Heart right ventricle (tissue), 16 donors: ENCODE measurements around the gene SETD2. TPM values are rescaled to one million over a fixed set of nuclear protein-coding genes. Genes with fewer than 3 reads are reported as not detected.
"Not testable (repeated sequence)": the region's sequence is repeated elsewhere in the genome, so short reads cannot be mapped to it uniquely, and the experiment has no call there.

Experiments
- ATAC-seq, 8 donors: fragments of 200-7000 bp; cut with Tn5 transposase; one replicate each; pipeline ENCODE4 v1.9.1; 2020; ENCODE audit warnings: mild to moderate bottlenecking in 8 of 8, moderate library complexity in 8 of 8, moderate number of reproducible peaks in 1 of 8
- DNase-seq, 2 donors: peaks; one replicate each; pipeline ENCODE4 v3.0.0-alpha.2; 2020
- H3K27ac ChIP-seq, 10 donors: fragments of 200-600 bp; sonication (generic) in 2 of 10; one replicate each; pipeline versions ENCODE4 v1.5.0 to v1.8.0; 2020 to 2022; ENCODE audit warnings: mild to moderate bottlenecking in 3 of 10
- H3K27me3 ChIP-seq, 7 donors: fragments of 200-600 bp; one replicate each; pipeline ENCODE4 v1.8.0; 2021 to 2022; ENCODE audit warnings: mild to moderate bottlenecking in 2 of 7
- H3K36me3 ChIP-seq, 9 donors: fragments of 200-600 bp; sonication (generic) in 1 of 9; one replicate each; pipeline versions ENCODE4 v1.5.0 to v1.8.0; 2020 to 2022; ENCODE audit warnings: mild to moderate bottlenecking in 2 of 9
- H3K4me1 ChIP-seq, 9 donors: fragments of 200-600 bp; sonication (generic) in 1 of 9; one replicate each; pipeline versions ENCODE4 v1.5.0 to v1.8.0; 2020 to 2022; ENCODE audit warnings: mild to moderate bottlenecking in 4 of 9
- H3K4me3 ChIP-seq, 10 donors: fragments of 200-600 bp; sonication (generic) in 2 of 10; one replicate each; pipeline versions ENCODE4 v1.5.0 to v1.8.0; 2020 to 2022; ENCODE audit warnings: mild to moderate bottlenecking in 7 of 10, moderate library complexity in 2 of 10
- H3K9me3 ChIP-seq, 11 donors: fragments of 200-600 bp in 10 of 11; sonication (generic) in 2 of 11; one replicate each; pipeline versions ENCODE4 v1.5.0 to v1.8.0; 2013 to 2022; ENCODE audit warnings: mild to moderate bottlenecking in 2 of 11, control low read depth in 1 of 11, moderate library complexity in 1 of 11
- WGBS, 2 donors: extraction: QIAGEN DNeasy Blood & Tissue Kit; methylation state at CpG; one replicate each; pipeline ENCODE4 v1.1.7; 2013; ENCODE audit warnings: inconsistent platforms in 1 of 2; 5-methylcytosine and 5-hydroxymethylcytosine counted together
- intact Hi-C, 10 donors: fragments of 100-400 bp; cut with DNase I; formaldehyde crosslinking; loops; one replicate each; pipeline versions ENCODE4 v1.11.1 to v1.14.2; 2022
- polyA plus RNA-seq, 2 donors: library from polyadenylated mRNA; stranded (reverse); fragments of 200-250 nt; gene quantifications; one replicate each; pipeline ENCODE4 v1.2.3, GENCODE V29; 2013
- total RNA-seq, 10 donors: library from RNA; stranded (reverse); fragmentation: NEBNext Ultra II Directional in 3 of 10; extraction: Animal tissue kit (Norgen Biotek cat#: 25700) in 3 of 10; gene quantifications; one replicate each; pipeline versions ENCODE4 v1.2.1 to v1.2.4, GENCODE V29; 2021 to 2023
- TF ChIP-seq, protein P1 (sequence below), 9 donors: fragments of 200-600 bp; sonication (generic) in 2 of 9; IDR thresholded peaks; one replicate each; pipeline versions ENCODE4 v1.5.0 to v1.8.0; 2021 to 2022; ENCODE audit warnings: antibody characterized with exemption in 9 of 9, mild to moderate bottlenecking in 5 of 9, moderate library complexity in 1 of 9
- donor health status: Arrhythmogenic right ventricular cardiomyopathy.
- donor health status: ischemic (EF 13 %, LVEDD 7.1; RV severe dilation, severe dysfunction).
- donor health status: healthy with polysubstance abuse.
- donor health status: DM: no; HTN: yes; CAD: no.
- donor health status: DM: no; HTN: no; CAD: no.
- donor health status: ischemic (EF 25% LVEDD 6.9; RV normal size, moderate dysfunction).
- donor health status: ischemic (EF 25% LVEDD 5.7; RV mildly dilated, moderate dysfunction).
- donor health status: healthy.
- donor health status: DM: yes; HTN: yes; CAD: no.
- donor health status: Ischemic cardiomyopathy.
- donor health status: ischemic (EF 35%, LVEDD 5.7; RV mildly dilated, moderate dysfunction).
- donor health status: nonischemic (EF 11% LVEDD 7.7; RV severe dilation, severe dysfunction).
- donor health status: DM: yes; HTN: yes; CAD: no.
- donor health status: PGD.
- donor health status: ischemic (EF 29% LVEDD 5.4; RV normal size, mild dysfunction).
- donor health status: nonischemic (EF 23%, LVEDD 6.1; RV moderate dilation, normal function).

Gene SETD2
- total and polyA plus RNA-seq, 12 donors = 8.6 to 34.4 (median 30.0) TPM

DNA sequence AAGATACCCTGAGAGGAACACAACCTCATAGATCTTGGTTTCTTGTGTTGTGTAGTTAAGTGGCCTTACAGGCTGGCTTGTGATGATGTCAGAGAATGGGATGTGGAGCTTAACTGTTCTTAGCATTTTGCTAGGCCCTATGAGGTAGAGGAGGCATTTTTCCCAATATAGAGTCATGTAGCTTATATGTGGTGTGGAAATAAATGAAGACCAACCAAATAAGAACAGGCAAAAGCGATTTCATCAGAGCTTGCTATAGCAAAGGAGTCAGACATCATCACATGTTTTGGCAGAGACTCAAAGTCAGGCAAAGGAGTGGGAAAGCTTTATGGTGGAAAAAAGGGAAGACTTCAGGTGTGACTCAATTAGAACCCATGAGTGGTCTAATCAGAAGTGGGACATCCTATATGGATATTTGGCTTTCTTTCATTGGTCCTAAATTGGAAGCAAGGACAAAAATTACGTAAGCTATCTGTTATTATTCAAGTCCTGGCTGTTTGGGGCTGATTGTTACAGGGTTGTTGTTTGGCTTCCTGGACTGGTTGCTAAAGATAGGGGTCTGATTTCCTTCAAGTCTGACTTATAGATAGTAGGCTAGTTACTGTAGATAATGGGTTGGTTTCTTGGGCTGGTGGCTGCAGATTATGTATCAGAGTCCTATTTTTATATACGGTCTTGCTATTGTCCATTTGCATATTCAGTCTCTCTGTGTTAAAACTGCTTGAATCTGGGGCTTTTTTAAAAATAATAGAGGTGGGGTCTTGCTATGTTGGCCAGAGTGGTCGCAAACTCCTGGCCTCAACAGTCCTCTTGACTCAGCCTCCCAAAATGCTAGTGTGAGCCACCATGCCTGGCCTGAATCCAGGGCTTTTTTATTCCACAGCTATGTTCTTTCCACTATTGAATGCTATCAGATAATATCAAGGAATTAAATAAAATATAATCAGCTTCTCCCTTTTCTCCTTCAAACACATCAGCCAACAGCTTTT, 30.3 kb upstream of the SETD2 start:
- H3K4me3 ChIP-seq = no peak overlapping the region
- no peaks in the 10 kb centered on the region for H3K36me3 ChIP-seq
- TF ChIP-seq, protein P1, sequence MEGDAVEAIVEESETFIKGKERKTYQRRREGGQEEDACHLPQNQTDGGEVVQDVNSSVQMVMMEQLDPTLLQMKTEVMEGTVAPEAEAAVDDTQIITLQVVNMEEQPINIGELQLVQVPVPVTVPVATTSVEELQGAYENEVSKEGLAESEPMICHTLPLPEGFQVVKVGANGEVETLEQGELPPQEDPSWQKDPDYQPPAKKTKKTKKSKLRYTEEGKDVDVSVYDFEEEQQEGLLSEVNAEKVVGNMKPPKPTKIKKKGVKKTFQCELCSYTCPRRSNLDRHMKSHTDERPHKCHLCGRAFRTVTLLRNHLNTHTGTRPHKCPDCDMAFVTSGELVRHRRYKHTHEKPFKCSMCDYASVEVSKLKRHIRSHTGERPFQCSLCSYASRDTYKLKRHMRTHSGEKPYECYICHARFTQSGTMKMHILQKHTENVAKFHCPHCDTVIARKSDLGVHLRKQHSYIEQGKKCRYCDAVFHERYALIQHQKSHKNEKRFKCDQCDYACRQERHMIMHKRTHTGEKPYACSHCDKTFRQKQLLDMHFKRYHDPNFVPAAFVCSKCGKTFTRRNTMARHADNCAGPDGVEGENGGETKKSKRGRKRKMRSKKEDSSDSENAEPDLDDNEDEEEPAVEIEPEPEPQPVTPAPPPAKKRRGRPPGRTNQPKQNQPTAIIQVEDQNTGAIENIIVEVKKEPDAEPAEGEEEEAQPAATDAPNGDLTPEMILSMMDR (IDR thresholded peaks at IDR 0.05) = no peak
- H3K27ac ChIP-seq = no peak overlapping the region
- ATAC-seq (no peak), DNase-seq (no peak)
- no peaks in the 10 kb centered on the region for H3K27me3 ChIP-seq
- H3K4me1 ChIP-seq = peaks cover 0 to 2% (median 0%) of the 10 kb centered on the region in 9 donors
- intact Hi-C loops = no loop called here
- 91 to 94% methylated on average over 4 of the region's 4 CpGs for WGBS, 2 donors
- H3K9me3 ChIP-seq = no peaks in the 10 kb centered on the region

DNA sequence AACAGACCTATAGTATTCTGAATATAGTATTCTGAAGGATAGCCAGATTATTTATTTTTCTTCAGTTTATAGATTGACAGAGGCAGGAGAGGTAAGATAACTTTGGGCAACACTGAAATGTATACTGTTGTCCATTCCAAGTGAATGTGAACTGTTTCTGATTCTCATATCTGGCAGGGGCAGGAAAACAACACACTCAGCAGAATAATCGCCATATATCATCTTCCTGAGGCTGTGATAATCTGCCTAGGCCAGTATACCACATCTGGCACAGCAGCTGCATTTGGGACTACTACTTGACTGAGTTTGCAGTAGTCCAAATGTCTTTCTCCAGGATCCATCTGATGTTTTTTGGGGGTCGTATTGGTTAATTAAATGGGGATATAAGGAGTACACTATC, 22.4 kb upstream of the SETD2 start:
- TF ChIP-seq, protein P1 (IDR thresholded peaks at IDR 0.05) = no peak

DNA sequence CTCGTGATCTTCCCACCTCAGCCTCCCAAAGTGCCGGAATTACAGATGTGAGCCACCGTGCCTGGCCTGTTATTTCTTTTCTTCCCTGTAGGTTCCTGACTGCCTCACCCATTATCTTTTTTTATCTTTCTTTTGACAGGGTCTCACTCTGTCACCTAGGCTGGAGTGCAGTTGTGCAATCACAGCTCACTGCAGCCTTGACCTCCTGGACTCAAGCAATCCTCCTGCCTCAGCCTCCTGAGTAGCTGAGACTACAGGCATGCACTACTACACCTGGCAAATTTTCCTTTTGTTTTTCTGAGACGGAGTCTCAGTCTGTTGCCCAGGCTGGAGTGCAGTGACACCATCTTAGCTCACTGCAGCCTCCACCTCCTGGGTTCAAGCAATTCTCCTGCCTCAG, 17.8 kb upstream of the SETD2 start:
- ATAC-seq, DNase-seq, H3K4me1 ChIP-seq, intact Hi-C loops, H3K27me3 ChIP-seq, H3K27ac ChIP-seq, H3K9me3 ChIP-seq, H3K4me3 ChIP-seq: not testable (repeated sequence)
- 91 to 93% methylated on average over 4 of the region's 4 CpGs for WGBS, 2 donors
- H3K36me3 ChIP-seq = peaks cover 0 to 33% (median 8%) of the 10 kb centered on the region in 9 donors

More for the DNA sequence above, 22.4 kb upstream of the SETD2 start:
- Histone ChIP-seq H3K27ac (no peak overlapping the region), H3K36me3 (peaks cover 0 to 11% (median 0%) of the 10 kb centered on the region in 9 donors), H3K9me3 (no peaks in the 10 kb centered on the region), H3K4me3 (no peak overlapping the region), H3K27me3 (no peaks in the 10 kb centered on the region), H3K4me1 (no peaks in the 10 kb centered on the region)
- no peak for DNase-seq
- WGBS, 2 donors = 89 to 97% methylated on average over 2 of the region's 2 CpGs
- intact Hi-C loops = no loop called here
- ATAC-seq = no peak

DNA sequence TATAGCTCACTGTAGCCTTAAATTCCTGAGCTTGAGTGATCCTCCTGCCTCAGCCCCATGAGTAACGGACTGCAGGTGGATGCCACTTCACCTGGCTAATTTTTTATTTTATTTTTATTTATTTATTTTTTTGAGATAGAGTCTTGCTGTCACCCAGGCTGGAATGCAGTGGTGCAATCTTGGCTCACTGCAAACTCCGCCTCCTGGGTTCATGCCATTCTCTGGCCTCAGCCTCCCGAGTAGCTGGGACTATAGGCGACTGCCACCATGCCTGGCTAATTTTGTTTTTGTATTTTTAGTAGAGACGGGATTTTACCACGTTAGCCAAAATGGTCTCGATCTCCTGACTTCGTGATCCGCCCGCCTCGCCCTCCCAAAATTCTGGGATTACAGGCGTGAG, 16.1 kb upstream of the SETD2 start:
- H3K27ac ChIP-seq, intact Hi-C loops, ATAC-seq, DNase-seq, H3K4me1 ChIP-seq, H3K9me3 ChIP-seq, H3K4me3 ChIP-seq, H3K27me3 ChIP-seq: not testable (repeated sequence)
- 89% methylated on average over 12 of the region's 12 CpGs for WGBS, 2 donors
- peaks cover 0 to 36% (median 8%) of the 10 kb centered on the region in 9 donors for H3K36me3 ChIP-seq

DNA sequence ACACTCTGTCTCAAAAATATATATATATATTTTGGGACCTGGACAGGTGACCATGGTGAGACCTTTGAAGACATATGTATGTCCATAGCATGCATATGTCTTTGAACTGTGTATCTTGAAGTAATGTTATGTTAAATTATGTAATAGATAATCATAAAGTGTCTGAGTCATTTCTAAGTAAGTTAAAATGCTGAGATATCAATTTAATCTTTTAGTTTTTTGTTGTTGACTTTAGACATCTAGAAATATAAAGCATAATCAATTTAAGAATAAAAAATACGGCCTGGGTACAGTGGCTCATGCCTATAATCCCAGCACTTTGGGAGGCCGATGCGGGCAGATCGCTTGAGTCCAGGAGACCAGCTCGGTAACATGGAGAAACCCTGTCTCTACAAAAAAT, 12.7 kb upstream of the SETD2 start:
- intact Hi-C loops = no loop called here

More for the DNA sequence above, 12.7 kb upstream of the SETD2 start:
- H3K9me3 ChIP-seq = no peaks in the 10 kb centered on the region
- H3K4me3 ChIP-seq = no peak overlapping the region
- H3K27me3 ChIP-seq = no peaks in the 10 kb centered on the region
- WGBS, 2 donors = 98% methylated on average over 5 of the region's 5 CpGs
- H3K36me3 ChIP-seq = peaks cover 0 to 48% (median 8%) of the 10 kb centered on the region in 9 donors
- no peak overlapping the region for H3K27ac ChIP-seq
- DNase-seq (no peak), ATAC-seq (no peak)
- TF ChIP-seq, protein P1 (IDR thresholded peaks at IDR 0.05) = no peak
- no peaks in the 10 kb centered on the region for H3K4me1 ChIP-seq
